GM12801 (cell line): Measurements from ENCODE around the gene NDUFA6.
"Not testable (repeated sequence)": the region's sequence is repeated elsewhere in the genome, so short reads cannot be mapped to it uniquely, and the experiment has no call there.

Experiments used
- CTCF ChIP-seq: IDR thresholded peaks from one replicate; pipeline ENCODE4 v1.5.1; 2011; ENCODE audit warnings: control low read depth; ENCODE audit not compliant: insufficient read length; ENCODE audit errors: extremely low read depth

NDUFA6 gene

GRCh38 chr22:42130639-42131431 lies 40.3 kb upstream of the NDUFA6 start, which contains the start of gene CYP2D6:
TSS of gene CYP2D6 (minus strand) at chr22:42130810. CDS start at chr22:42130791, 19 bp downstream.
- TF ChIP-seq CTCF: not testable (repeated sequence)

GRCh38 chr22:42127606-42128005 lies 37.0 kb upstream of the NDUFA6 start:
- TF ChIP-seq CTCF: no peak

- no peak for TF ChIP-seq CTCF
Observed at GRCh38 chr22:42116848-42117424, 26.4 kb upstream of the NDUFA6 start.

GRCh38 chr22:42114721-42115120 lies 24.1 kb upstream of the NDUFA6 start:
- no peak for TF ChIP-seq CTCF

- TF ChIP-seq CTCF: no peak
Observed at GRCh38 chr22:42111798-42112197, 21.2 kb upstream of the NDUFA6 start.

GRCh38 chr22:42108848-42109247 lies 18.3 kb upstream of the NDUFA6 start:
- no peak for TF ChIP-seq CTCF

- TF ChIP-seq CTCF: no peak
Observed at GRCh38 chr22:42101199-42101598, 10.6 kb upstream of the NDUFA6 start.
